CD1c-positive myeloid dendritic cell (primary cell): ENCODE results near the gene ANKFN1.

Source experiments
- DNase-seq: peaks from one replicate; pipeline ENCODE4 v3.0.0-alpha.2; 2016; ENCODE audit errors: extremely low spot score

Gene ANKFN1

DNA sequence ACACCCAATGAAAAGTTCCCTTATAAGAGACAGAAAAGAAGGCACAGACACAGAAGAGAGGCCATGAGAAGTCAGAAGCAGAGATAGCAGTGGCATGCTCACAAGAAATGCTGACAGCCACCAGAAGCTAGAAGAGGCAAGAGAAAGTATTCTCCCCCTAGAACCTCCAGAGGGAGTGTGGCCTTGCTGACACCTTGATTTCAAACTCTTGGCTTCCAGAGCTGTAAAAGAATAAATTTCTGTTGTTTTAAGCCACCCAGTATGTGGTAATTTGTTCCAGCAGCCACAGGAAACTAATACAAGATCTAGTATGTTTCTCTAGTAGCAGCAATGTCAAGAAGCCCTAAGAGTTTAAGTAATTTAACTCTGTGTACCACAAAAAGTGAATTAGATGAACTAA, 353.1 kb downstream of the ANKFN1 start:
- DNase-seq: no peak

DNA sequence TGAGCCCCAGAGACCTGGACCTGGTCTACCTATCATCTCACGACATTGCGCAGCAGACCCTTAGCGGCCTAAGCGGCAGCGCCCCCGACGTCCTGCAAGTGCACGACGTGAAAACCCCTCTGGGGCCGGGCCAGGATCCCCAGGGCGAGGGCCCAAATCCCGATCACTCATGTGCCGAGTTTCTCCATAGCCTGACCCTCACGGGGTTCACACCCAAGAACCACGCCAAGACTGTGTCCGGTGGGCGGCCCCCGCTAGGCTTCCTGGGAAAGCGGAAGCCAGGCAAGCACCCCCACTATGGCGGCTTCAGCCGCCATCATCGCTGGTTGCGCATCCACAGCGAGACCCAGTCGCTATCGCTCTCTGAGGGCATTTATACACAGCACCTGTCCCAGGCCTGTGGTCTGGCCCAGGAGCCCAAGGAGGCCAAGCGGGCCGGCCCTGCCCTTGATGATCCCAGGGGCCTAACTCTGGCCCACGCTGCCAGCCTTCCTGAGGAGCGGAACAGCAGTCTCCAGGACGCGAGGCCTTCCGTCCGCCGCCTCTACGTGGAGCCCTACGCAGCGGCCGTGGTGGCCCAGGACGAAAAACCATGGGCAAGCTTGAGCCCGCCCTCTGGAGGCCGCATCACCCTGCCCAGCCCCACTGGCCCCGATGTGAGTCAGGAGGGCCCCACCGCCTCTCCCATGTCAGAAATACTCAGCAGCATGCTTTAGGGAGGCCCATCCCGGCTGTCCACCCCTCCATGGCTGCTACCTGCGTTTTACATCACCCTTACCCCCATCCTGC, 357.5 kb downstream of the ANKFN1 start:
- no peak for DNase-seq

DNA sequence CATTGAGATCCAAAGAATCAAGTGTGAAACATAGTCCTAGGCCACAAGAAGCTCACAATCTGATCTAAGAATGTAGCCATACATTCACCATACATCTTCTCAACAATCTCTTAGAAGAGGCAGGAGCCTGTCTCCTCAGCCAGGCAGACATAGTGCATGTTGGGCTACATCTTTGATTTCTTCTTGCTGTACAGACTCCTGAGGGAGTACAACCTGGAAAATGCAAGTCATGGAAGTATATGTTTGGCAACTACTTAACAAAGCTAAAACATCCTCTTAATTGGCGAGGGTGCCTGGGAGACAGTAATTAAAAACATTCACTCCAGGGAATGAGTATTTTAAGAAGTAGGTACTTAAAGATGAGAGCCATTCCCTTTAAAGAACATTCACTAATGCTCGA, 361.0 kb downstream of the ANKFN1 start:
- no peak for DNase-seq

DNA sequence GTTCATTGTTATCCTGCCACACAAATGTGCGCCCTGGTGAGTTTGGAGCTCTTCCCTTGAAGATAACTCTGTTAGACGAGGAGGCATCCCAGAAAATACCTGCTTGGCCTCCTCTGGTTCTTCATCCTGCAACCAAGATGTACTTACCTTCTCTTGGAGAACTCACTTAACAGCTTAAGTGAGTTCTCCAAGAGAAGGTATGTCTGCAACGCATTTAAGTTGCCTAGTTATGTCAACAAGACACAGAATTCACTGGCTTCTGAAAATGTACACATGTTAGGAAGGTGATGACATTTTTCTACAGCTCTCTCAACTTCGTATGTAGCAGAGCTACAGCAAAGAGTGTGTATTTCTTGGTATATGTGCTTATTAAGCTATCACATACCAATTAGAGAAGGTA, 361.6 kb downstream of the ANKFN1 start:
- DNase-seq: no peak

DNA sequence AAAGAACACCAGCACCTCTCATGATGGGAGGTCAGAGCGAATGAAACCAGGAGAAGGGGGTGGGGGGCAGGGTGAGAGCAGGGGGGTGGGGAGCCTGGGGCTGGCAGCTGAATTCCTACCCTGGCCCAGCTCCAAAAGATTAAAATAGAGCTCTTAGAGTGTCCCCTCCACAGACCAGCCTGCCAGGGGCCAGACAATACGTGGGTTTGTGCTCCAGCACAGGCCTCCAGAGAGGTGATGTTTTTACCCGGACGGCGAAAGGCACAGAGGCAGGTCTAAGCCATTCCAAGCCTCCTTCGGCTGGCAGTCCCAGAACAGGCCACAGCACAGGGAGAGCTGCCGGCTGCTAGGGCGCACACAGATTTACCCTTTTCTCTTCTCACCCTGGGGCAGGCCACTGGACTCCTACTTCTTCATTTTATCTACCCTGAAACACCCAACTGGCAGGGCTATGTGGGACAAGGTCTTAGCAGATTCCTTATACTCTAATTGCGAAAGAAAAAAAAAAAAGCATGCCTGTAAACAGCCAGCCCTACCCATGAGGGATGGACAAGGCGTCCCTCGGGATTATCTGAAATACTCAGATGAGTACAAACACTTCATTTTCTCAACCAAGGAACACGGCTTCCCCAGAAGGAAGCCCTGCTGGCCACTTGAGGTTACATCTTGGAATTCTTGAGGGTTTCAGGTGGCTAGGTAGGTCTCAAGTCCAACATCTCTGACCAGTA, 368.3 kb downstream of the ANKFN1 start:
- no peak for DNase-seq

DNA sequence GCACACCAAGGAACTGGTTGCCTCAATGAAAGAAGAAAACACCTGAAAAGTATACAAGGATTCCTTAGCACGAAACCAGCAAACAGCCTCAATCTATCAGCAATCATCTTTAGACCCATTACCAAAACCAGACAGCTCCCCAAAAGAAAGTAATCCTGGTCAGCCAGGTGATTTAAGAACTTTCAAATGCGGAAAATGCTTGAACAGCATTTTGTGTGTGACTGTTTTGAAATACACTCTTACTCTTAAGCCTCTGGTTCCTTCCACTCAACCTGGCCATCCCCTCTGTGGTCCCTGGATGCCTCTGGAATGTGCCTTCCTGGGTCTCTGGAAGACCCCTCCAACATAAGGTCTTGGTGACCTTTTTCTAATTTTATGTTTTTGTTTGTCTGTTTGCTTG, 369.8 kb downstream of the ANKFN1 start:
- no peak for DNase-seq

DNA sequence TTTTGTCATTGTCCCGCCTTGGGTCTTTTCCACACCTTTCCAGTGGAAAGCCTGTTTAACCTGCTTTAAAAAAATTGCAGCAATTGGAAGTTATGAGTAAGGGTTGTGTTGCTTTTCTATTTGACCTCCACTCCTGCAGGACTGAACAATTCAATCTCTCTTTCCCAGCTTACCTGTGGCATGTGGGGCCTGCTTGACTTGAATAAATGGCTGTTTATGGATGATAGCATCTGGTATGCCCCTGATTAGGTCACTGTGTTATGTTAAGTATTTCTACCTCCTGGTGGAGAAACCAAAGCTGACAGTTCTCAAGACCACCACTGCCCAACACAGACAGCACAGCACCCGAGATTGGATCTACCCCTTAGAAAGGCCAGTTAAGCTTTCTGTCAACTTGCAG, 375.4 kb downstream of the ANKFN1 start:
- DNase-seq: no peak

DNA sequence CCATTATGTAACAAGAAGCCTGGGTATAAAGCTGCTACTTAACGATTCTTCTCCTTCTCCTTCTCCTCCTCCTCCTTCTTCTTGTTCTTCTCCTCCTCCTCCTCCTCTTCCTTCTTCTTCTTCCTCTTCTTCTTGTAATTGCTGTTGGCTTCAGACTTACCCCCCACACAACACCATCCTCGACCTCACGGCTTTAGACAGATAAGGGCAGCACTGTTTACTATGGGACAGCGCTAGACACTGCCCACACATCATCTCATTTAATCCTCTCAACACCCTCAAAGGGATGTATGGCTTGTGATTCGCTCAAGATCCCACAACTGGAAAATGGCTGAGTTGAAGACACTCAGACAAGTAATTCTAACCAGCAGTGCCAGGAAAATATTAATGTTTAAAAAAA, 379.7 kb downstream of the ANKFN1 start:
- no peak for DNase-seq

DNA sequence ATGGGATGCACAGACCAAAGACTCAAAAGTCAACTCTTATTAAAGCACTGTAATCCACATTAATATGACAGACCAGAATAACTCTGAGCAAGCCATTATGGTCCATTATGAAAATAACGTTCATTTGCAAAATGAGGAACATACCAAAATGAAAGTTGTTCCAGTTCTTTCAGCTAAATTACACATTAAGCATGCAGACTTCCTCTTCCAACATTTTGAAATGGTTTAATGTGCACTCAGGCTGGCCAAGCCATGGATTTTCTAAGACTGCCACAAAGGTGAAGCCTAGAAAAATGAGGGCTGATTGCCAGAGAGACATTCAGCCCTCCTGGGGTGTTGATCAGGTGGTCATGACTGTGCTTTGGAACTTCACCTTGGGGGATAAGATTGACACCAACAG, 383.5 kb downstream of the ANKFN1 start:
- DNase-seq: peak; percentile 9

DNA sequence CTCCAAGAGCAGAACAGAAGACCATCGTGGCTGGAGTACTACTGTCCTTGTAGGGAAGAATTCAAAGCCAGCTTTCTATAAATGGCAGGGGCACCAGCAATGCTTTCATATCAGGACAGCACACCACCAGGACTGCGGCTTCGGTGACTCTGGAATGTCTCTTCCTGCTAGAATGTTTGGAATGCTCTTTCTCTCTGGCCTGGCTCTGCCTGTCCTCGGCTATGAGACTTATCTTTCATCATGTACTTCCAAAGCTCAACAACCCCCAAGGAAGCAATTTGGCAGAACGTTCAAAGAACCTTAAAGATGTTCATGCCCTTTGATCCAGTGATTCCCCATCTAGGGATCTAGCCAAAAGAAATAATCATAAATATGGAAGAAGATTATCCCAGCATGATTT, 387.6 kb downstream of the ANKFN1 start:
- no peak for DNase-seq

DNA sequence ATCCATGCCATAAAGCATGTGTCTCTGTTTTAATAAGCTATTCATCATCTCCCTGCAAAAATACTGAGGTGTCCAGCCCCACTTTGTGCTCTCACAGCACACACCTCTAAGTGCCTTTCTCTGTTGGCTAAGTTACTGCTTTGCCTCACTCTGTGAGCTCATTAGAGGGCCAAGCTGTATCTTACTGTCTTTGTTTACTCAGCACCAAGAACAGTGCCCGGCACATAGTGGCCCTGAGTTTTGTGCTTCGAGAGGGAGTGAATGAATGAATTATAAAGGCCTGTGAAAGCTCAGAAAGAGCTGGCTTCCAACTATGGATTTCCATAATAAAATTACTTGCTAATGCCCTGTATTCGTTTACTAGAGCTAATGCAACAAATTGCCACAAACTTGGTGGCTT, 390.0 kb downstream of the ANKFN1 start:
- no peak for DNase-seq

DNA sequence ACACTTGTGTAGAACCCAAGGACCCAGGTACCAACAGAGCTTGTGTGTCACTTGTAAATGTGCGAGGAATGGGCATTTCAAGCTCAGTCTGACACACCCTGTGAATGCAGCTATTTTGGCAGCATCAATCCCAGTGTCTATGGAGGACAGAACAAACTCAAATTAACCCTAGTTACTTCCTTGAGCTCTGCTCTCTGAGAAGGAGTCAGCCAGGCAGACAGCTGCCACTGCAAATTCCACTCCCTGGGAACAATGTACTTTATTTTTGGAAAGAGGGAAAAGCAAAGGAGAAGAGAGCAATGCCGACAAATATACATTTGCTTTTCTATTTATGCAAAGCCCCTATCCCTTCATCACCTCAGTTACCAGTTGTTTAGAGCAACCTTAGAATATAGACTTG, 391.8 kb downstream of the ANKFN1 start:
- no peak for DNase-seq

DNA sequence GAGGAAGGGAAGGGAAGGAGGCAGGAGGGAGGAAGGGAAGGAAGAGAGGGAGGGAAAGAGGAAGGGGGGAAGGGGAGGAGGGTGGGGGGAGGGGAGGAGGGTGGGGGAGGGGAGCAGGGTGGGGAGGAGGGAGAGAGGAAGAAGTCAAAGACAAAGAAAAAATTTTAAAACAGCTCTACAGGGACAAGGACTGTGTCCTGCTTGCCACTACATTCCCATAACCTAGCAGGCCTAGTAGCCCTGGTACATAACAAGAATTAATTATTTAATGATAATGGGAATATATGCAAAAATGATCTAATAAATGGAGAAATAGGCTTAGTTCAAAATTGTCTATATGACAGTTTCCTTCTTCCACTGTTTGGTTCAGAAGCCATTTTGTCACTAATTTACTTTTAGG, 392.7 kb downstream of the ANKFN1 start:
- no peak for DNase-seq

DNA sequence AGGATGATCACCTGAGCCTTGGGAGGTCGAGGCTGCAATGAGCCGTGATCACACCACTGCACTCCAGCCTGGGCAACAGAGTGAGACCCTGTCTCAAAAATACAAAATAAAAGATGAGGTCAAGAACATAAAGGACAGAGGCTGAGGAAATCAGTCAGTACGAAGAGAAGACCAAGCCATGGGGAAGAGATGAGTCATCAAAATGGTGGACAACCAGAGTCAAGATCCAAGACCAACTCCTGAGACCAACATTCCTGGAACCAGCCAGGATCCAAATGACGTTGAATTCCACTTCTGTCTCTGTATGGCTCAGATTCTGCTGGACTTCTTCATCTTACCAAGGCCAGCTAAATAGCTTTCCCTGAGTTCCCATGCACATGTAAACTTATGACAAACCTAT, 395.4 kb downstream of the ANKFN1 start:
- DNase-seq: no peak

DNA sequence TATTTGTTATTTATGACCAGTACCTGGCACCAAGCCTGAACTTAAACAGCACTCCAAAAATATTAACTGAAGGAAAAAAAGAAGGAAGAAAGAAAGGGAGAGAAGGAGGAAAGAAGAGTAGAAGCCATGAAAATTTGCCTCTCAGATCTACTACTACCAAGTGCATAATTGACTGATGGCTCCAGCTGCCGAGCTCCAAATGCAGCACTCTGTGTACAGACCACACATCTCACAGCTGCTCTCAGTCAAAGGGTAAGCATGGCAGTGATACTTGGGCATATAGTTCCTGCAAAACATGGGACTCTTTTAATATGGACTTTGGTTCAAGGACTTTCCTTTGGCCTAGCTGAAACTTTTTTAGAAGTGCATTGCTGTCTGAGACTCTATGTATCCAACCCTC, 396.2 kb downstream of the ANKFN1 start:
- no peak for DNase-seq

DNA sequence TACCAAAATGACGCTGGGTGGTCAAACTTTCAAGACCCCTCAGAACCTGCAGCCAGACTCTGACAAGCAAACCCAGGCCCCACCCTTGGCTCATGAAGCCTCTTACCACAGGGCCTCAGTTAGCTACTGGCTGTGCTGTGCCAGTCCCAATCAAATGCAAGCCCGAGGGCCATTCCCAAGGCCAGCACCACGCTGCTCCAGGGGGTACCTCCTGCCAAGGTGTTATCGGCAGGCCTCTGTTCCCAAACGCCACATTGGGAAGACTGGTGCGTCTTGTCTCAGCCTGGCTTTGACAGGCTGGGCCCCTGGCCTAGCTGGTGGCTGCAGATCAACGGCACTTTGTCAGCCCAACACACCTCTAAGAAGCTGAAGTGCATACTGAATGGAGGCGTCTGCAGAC, 404.4 kb downstream of the ANKFN1 start:
- no peak for DNase-seq

DNA sequence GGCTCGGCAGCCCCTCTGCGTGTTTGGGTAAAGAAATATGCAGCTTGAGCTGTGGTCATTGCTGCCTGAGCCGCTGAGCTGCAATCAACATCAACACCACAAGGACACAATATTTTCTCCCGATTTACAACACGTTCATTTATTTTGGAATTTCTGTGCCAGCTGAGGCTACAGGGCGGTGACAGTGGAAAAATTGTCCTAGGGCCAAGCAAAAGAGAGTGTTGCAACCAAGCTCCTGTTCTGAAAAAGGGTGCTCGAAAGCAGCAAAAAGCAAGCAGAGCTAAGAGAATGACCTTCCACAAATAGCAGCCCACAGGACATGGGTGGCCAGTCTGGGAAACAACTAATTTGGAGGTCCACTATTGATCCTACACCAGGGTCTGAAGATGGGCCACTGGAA, 404.8 kb downstream of the ANKFN1 start:
- DNase-seq: no peak
